ENCODE results near the gene TAF4B. TPM values are rescaled to one million over a fixed set of nuclear protein-coding genes. Genes with fewer than 3 reads are reported as not detected.

TAF4B gene
- total RNA-seq, 1 experiment from 2014 or later: 15.2 TPM

DNA sequence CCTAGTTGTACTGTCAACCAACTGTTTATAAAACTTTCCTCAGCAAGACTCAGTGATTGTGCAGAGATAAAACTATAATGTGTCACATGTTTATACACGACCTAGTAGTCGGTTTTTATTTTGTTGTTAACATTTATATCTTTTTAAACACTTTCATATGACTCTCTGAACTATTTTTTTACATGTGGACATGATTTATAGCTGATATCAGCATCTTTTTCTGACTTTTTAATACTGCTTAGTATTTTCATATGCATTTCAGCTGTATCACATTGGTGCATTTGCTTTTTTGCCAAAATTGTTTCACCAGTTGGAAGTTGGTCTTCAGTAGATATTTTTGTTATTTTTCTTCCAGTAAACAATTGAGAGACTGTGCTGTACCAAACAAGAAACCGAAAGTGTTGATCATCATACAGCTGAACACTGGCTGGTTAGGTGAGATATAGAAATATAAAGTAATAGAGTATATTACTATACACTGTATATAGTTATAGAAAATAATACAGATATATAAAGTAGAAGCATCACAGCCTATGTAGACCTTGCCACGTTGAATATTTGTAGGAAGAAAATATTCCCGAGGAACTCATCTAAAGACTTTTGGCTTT is 167.9 kb downstream of the TAF4B start:
- TF ChIP-seq ZNF138 (CRISPR knock-in tag; conservative IDR thresholded peaks at IDR 0.05): no peak
- TF ChIP-seq NFYB (CRISPR knock-in tag; conservative IDR thresholded peaks at IDR 0.05; ENCODE audit: low read depth): no peak
- Mint-ChIP-seq H3K4me1 (no peaks in the 10 kb centered on the region), H3K9me3 (no peaks in the 10 kb centered on the region), H3K27me3 (ENCODE audit: low read depth) (no peaks in the 10 kb centered on the region), H3K36me3 (peaks cover 10% of the 10 kb centered on the region), H3K4me3 (no peak overlapping the region), H3K27ac (no peak overlapping the region)
- DNase-seq (ENCODE audit: low spot score): no peak
- ATAC-seq: no peak
- ChIA-PET CTCF (no interaction called here), POLR2A (no interaction called here)

DNA sequence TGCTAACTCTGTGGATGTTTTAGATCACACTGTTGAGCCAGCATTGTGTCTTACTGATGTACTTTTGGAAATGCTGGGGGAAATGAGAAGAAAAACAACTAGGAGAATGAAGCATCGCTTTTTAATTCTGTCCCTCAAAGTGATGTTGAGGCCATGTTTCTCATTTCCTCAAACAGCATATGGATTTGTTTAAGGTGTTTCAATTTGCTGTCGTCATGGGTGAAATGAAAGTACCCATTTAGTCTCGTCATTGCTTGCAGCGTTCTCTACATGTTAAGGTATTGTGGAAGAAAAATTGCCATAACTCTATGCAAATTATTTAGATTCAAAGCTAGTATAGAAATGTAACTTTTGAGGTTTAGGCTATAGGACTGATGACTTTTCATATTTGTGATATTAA is 170.8 kb downstream of the TAF4B start:
- Mint-ChIP-seq H3K27me3 (ENCODE audit: low read depth) (no peaks in the 10 kb centered on the region), H3K9me3 (no peaks in the 10 kb centered on the region), H3K36me3 (no peaks in the 10 kb centered on the region), H3K4me1 (no peaks in the 10 kb centered on the region), H3K27ac (no peak overlapping the region), H3K4me3 (no peak overlapping the region)
- ChIA-PET POLR2A (no interaction called here), CTCF (no interaction called here)
- TF ChIP-seq, protein P1, sequence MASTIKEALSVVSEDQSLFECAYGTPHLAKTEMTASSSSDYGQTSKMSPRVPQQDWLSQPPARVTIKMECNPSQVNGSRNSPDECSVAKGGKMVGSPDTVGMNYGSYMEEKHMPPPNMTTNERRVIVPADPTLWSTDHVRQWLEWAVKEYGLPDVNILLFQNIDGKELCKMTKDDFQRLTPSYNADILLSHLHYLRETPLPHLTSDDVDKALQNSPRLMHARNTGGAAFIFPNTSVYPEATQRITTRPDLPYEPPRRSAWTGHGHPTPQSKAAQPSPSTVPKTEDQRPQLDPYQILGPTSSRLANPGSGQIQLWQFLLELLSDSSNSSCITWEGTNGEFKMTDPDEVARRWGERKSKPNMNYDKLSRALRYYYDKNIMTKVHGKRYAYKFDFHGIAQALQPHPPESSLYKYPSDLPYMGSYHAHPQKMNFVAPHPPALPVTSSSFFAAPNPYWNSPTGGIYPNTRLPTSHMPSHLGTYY (CRISPR knock-in tag; IDR thresholded peaks at IDR 0.05): no peak
- TF ChIP-seq, protein P2, sequence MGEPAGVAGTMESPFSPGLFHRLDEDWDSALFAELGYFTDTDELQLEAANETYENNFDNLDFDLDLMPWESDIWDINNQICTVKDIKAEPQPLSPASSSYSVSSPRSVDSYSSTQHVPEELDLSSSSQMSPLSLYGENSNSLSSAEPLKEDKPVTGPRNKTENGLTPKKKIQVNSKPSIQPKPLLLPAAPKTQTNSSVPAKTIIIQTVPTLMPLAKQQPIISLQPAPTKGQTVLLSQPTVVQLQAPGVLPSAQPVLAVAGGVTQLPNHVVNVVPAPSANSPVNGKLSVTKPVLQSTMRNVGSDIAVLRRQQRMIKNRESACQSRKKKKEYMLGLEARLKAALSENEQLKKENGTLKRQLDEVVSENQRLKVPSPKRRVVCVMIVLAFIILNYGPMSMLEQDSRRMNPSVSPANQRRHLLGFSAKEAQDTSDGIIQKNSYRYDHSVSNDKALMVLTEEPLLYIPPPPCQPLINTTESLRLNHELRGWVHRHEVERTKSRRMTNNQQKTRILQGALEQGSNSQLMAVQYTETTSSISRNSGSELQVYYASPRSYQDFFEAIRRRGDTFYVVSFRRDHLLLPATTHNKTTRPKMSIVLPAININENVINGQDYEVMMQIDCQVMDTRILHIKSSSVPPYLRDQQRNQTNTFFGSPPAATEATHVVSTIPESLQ (CRISPR knock-in tag; IDR thresholded peaks at IDR 0.05): no peak
- no peak for TF ChIP-seq TEAD1 (CRISPR knock-in tag; IDR thresholded peaks at IDR 0.05)
- no peak for TF ChIP-seq FOXP1 (CRISPR knock-in tag; IDR thresholded peaks at IDR 0.05; ENCODE audit: borderline replicate concordance)
- no peak for TF ChIP-seq EMX1 (CRISPR knock-in tag; IDR thresholded peaks at IDR 0.05)
- TF ChIP-seq, protein P3, sequence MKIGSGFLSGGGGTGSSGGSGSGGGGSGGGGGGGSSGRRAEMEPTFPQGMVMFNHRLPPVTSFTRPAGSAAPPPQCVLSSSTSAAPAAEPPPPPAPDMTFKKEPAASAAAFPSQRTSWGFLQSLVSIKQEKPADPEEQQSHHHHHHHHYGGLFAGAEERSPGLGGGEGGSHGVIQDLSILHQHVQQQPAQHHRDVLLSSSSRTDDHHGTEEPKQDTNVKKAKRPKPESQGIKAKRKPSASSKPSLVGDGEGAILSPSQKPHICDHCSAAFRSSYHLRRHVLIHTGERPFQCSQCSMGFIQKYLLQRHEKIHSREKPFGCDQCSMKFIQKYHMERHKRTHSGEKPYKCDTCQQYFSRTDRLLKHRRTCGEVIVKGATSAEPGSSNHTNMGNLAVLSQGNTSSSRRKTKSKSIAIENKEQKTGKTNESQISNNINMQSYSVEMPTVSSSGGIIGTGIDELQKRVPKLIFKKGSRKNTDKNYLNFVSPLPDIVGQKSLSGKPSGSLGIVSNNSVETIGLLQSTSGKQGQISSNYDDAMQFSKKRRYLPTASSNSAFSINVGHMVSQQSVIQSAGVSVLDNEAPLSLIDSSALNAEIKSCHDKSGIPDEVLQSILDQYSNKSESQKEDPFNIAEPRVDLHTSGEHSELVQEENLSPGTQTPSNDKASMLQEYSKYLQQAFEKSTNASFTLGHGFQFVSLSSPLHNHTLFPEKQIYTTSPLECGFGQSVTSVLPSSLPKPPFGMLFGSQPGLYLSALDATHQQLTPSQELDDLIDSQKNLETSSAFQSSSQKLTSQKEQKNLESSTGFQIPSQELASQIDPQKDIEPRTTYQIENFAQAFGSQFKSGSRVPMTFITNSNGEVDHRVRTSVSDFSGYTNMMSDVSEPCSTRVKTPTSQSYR (CRISPR knock-in tag; IDR thresholded peaks at IDR 0.05): no peak
- TF ChIP-seq, protein P4, sequence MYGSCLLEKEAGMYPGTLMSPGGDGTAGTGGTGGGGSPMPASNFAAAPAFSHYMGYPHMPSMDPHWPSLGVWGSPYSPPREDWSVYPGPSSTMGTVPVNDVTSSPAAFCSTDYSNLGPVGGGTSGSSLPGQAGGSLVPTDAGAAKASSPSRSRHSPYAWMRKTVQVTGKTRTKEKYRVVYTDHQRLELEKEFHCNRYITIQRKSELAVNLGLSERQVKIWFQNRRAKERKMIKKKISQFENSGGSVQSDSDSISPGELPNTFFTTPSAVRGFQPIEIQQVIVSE (CRISPR knock-in tag; IDR thresholded peaks at IDR 0.05; ENCODE audit: borderline replicate concordance): no peak
- no peak for ATAC-seq
- DNase-seq (ENCODE audit: low spot score): no peak

DNA sequence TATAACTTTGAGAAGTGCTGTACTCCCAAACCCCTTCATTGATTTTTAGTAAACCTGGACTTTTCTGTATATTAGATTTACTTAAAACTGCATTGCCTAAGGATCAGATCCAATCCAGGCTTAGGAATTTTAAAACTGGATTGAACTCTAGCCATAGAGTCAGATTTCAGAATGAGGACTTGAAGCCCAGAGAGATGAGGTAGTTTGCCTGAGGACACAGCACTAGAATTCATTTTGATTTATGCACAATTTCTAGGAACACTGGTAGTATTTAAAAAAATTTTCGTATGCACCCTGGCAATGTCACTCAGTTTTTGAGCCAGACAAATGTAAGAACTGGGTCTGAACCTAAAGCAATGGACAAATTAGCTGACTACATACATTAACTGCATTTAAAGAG is 177.2 kb downstream of the TAF4B start:
- ATAC-seq (no peak), DNase-seq (ENCODE audit: low spot score) (no peak)
- ChIA-PET POLR2A (no interaction called here), CTCF (interaction anchor here (3.0 kb wide), 1 partner anchor 20 kb away, joined by 30 read pairs; no protein-coding TSS in a partner anchor)
- H3K9me3 Mint-ChIP-seq: no peaks in the 10 kb centered on the region
- no peak overlapping the region for H3K27ac Mint-ChIP-seq
- no peaks in the 10 kb centered on the region for H3K27me3 Mint-ChIP-seq (ENCODE audit: low read depth)
- no peak overlapping the region for H3K4me3 Mint-ChIP-seq
- H3K36me3 Mint-ChIP-seq: no peaks in the 10 kb centered on the region
- peaks cover 26% of the 10 kb centered on the region for H3K4me1 Mint-ChIP-seq
- TF ChIP-seq IRF2 (CRISPR knock-in tag; IDR thresholded peaks at IDR 0.05; ENCODE audit: borderline replicate concordance, low read depth): no peak
- TF ChIP-seq, protein P5, sequence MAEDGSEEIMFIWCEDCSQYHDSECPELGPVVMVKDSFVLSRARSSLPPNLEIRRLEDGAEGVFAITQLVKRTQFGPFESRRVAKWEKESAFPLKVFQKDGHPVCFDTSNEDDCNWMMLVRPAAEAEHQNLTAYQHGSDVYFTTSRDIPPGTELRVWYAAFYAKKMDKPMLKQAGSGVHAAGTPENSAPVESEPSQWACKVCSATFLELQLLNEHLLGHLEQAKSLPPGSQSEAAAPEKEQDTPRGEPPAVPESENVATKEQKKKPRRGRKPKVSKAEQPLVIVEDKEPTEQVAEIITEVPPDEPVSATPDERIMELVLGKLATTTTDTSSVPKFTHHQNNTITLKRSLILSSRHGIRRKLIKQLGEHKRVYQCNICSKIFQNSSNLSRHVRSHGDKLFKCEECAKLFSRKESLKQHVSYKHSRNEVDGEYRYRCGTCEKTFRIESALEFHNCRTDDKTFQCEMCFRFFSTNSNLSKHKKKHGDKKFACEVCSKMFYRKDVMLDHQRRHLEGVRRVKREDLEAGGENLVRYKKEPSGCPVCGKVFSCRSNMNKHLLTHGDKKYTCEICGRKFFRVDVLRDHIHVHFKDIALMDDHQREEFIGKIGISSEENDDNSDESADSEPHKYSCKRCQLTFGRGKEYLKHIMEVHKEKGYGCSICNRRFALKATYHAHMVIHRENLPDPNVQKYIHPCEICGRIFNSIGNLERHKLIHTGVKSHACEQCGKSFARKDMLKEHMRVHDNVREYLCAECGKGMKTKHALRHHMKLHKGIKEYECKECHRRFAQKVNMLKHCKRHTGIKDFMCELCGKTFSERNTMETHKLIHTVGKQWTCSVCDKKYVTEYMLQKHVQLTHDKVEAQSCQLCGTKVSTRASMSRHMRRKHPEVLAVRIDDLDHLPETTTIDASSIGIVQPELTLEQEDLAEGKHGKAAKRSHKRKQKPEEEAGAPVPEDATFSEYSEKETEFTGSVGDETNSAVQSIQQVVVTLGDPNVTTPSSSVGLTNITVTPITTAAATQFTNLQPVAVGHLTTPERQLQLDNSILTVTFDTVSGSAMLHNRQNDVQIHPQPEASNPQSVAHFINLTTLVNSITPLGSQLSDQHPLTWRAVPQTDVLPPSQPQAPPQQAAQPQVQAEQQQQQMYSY (CRISPR knock-in tag; IDR thresholded peaks at IDR 0.05): no peak
- TF ChIP-seq, protein P6, sequence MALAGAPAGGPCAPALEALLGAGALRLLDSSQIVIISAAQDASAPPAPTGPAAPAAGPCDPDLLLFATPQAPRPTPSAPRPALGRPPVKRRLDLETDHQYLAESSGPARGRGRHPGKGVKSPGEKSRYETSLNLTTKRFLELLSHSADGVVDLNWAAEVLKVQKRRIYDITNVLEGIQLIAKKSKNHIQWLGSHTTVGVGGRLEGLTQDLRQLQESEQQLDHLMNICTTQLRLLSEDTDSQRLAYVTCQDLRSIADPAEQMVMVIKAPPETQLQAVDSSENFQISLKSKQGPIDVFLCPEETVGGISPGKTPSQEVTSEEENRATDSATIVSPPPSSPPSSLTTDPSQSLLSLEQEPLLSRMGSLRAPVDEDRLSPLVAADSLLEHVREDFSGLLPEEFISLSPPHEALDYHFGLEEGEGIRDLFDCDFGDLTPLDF (CRISPR knock-in tag; IDR thresholded peaks at IDR 0.05): no peak
- no peak for TF ChIP-seq GABPB1 (CRISPR knock-in tag; IDR thresholded peaks at IDR 0.05)
- TF ChIP-seq ZNF396 (CRISPR knock-in tag; IDR thresholded peaks at IDR 0.05; ENCODE audit: borderline replicate concordance): no peak
- no peak for TF ChIP-seq NFE2L1 (CRISPR knock-in tag; IDR thresholded peaks at IDR 0.05)
- TF ChIP-seq, protein P7, sequence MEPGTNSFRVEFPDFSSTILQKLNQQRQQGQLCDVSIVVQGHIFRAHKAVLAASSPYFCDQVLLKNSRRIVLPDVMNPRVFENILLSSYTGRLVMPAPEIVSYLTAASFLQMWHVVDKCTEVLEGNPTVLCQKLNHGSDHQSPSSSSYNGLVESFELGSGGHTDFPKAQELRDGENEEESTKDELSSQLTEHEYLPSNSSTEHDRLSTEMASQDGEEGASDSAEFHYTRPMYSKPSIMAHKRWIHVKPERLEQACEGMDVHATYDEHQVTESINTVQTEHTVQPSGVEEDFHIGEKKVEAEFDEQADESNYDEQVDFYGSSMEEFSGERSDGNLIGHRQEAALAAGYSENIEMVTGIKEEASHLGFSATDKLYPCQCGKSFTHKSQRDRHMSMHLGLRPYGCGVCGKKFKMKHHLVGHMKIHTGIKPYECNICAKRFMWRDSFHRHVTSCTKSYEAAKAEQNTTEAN (CRISPR knock-in tag; IDR thresholded peaks at IDR 0.05): no peak
- no peak for TF ChIP-seq JAZF1 (CRISPR knock-in tag; IDR thresholded peaks at IDR 0.05)

Data from WTC11 (cell line).